HS-5 (cell line): ENCODE results near the gene THRSP.
"Not testable (repeated sequence)": the region's sequence is repeated elsewhere in the genome, so short reads cannot be mapped to it uniquely, and the experiment has no call there.

Experiments
- DNase-seq: peaks from one replicate; pipeline ENCODE4 v3.0.0-alpha.2; 2012; ENCODE audit warnings: low read depth

The THRSP gene

GRCh38 chr11:78039391-78039918, 24.2 kb upstream of the THRSP start:
- DNase-seq, result no peak

- DNase-seq, result peak; percentile 83
Measured at GRCh38 chr11:78039919-78040671, 23.6 kb upstream of the THRSP start.

- DNase-seq, result no peak
Measured at GRCh38 chr11:78040691-78041379, 22.8 kb upstream of the THRSP start.

GRCh38 chr11:78041380-78041719, 22.3 kb upstream of the THRSP start:
- DNase-seq, result not testable (repeated sequence)

- DNase-seq, result no peak
Measured at GRCh38 chr11:78041843-78042440, 21.7 kb upstream of the THRSP start.

GRCh38 chr11:78044706-78045105, 19.0 kb upstream of the THRSP start:
- no peak for DNase-seq

GRCh38 chr11:78045851-78046485, 17.7 kb upstream of the THRSP start:
- DNase-seq, result peak; percentile 23

- no peak for DNase-seq
Measured at GRCh38 chr11:78046486-78046854, 17.2 kb upstream of the THRSP start.

GRCh38 chr11:78048561-78048960, 15.1 kb upstream of the THRSP start:
- DNase-seq, result no peak

GRCh38 chr11:78049348-78049747, 14.3 kb upstream of the THRSP start:
- no peak for DNase-seq

- DNase-seq, result peak; percentile 67
Measured at GRCh38 chr11:78050964-78051831, 12.5 kb upstream of the THRSP start.

- DNase-seq, result no peak
Measured at GRCh38 chr11:78054971-78055370, 8.7 kb upstream of the THRSP start.

- DNase-seq, result no peak
Measured at GRCh38 chr11:78056093-78056492, 7.6 kb upstream of the THRSP start.

GRCh38 chr11:78057462-78058055, 6.1 kb upstream of the THRSP start:
- no peak for DNase-seq

GRCh38 chr11:78059749-78060328, 3.8 kb upstream of the THRSP start:
- DNase-seq, result not testable (repeated sequence)

- no peak for DNase-seq
Measured at GRCh38 chr11:78060533-78060932, 3.1 kb upstream of the THRSP start.

GRCh38 chr11:78061088-78061920, 2.4 kb upstream of the THRSP start:
- no peak for DNase-seq

GRCh38 chr11:78061921-78062311, 1.7 kb upstream of the THRSP start:
- no peak for DNase-seq

- DNase-seq, result no peak
Measured at GRCh38 chr11:78062671-78063070, 990 bp upstream of the THRSP start.

- no peak for DNase-seq
Measured at GRCh38 chr11:78065203-78065602, 1.5 kb downstream of the THRSP start.
